ENCODE results near the gene PABPC1L.

The PABPC1L gene

DNA sequence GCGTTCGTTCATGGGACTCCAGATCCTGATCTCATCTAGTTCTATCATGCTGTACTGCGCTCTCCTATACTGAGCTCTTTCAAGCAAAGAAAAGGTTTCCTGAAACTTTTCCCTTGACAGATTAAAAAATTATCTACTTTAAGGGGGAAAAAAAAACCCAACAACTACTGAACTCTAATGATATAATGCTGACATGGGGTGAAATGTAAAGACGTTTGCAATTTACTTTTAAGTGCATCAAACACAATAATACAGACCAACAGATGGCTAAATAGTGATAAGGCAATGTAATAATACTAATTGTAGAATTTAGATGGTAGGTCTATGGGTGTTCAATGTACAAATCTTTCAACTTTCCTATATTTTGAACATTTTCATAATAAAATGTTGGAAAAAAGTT lies 34.0 kb downstream of the PABPC1L start:
- TF ChIP-seq, protein P1, sequence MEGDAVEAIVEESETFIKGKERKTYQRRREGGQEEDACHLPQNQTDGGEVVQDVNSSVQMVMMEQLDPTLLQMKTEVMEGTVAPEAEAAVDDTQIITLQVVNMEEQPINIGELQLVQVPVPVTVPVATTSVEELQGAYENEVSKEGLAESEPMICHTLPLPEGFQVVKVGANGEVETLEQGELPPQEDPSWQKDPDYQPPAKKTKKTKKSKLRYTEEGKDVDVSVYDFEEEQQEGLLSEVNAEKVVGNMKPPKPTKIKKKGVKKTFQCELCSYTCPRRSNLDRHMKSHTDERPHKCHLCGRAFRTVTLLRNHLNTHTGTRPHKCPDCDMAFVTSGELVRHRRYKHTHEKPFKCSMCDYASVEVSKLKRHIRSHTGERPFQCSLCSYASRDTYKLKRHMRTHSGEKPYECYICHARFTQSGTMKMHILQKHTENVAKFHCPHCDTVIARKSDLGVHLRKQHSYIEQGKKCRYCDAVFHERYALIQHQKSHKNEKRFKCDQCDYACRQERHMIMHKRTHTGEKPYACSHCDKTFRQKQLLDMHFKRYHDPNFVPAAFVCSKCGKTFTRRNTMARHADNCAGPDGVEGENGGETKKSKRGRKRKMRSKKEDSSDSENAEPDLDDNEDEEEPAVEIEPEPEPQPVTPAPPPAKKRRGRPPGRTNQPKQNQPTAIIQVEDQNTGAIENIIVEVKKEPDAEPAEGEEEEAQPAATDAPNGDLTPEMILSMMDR (IDR thresholded peaks at IDR 0.05; ENCODE audit: insufficient read depth, low read length, missing control alignments), result no peak
- ChIA-PET POLR2A (no interaction called here), CTCF (no interaction called here)
- H3K4me3 ChIP-seq (ENCODE audit: low read depth, low read length), result no peak overlapping the region
- DNase-seq (ENCODE audit: low read depth, low spot score), result no peak

GRCh38 chr20:44945261-44945660 lies 35.4 kb downstream of the PABPC1L start:
- DNase-seq (ENCODE audit: low read depth, low spot score), result no peak
- TF ChIP-seq, protein P1 (IDR thresholded peaks at IDR 0.05; ENCODE audit: insufficient read depth, low read length, missing control alignments), result no peak
- CTCF ChIA-PET, result interaction anchor here (1.3 kb wide), 1 partner anchor 8 kb away, joined by 3 read pairs; no protein-coding TSS in a partner anchor
- POLR2A ChIA-PET, result interaction anchor here (0.5 kb wide), 1 partner anchor 11 kb away, joined by 3 read pairs; no protein-coding TSS in a partner anchor
- no peak overlapping the region for H3K4me3 ChIP-seq (ENCODE audit: low read depth, low read length)

DNA sequence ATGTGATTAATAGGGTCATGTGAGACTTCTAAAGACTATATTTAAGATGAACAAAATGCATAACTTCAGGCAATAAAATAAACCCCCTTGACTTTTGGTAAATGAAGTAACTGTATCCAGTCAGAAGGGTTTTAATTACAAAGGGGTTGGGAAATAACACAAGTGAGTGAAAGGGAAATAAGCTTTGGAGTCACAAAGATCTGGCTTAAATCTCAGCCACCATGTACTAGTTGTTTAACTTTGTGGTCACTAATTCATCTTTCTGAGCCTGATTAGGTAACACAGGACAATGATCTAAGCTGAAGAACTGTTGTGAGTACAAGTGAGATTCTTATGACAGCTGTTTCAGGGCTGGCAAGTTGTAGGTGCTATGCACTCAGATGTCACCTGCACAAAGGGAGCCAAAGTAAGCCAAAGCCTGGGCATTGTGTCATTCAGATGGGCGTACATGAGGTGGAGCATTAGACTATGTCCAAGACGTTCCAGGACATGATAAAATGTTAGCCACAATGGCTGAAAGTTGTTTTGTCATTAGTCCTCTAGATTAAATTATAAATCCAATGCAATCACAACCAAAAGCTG lies 36.5 kb downstream of the PABPC1L start:
- no peak for DNase-seq (ENCODE audit: low read depth, low spot score)
- H3K4me3 ChIP-seq (ENCODE audit: low read depth, low read length), result no peak overlapping the region
- TF ChIP-seq, protein P1 (IDR thresholded peaks at IDR 0.05; ENCODE audit: insufficient read depth, low read length, missing control alignments), result no peak
- CTCF ChIA-PET, result interaction anchor here (1.1 to 2.5 kb wide), 6 partner anchors 10 to 150 kb away, joined by 3 to 7 read pairs (median 3); partner anchors contain the start of genes STK4 and TOMM34
- POLR2A ChIA-PET, result interaction anchor here (0.6 kb wide), 1 partner anchor 989 kb away, joined by 4 read pairs; no protein-coding TSS in a partner anchor

DNA sequence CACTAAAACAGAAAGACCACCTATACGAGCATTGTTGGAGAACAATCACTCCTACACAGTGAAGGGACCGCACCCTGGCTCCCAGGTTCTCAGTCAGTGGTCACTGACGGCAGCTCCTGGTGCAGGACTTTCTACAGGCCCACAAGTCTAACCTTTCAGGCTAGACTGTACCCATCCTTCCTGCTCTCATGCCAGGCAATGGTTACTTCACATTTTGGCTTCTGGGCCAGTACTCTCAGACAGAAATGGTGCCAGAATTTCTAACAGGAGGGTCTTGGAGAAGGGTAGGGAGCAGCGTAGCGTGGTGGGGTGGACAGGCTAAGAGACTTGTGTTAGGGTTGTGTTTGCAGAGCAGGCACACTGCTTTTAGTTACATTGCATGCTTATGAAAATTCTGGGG lies 38.2 kb downstream of the PABPC1L start:
- ChIA-PET CTCF (interaction anchor here (1.0 to 2.5 kb wide), 3 partner anchors 18 to 148 kb away, joined by 3 to 7 read pairs (median 3); partner anchors contain the start of gene STK4), POLR2A (no interaction called here)

GRCh38 chr20:44948513-44948912 lies 38.7 kb downstream of the PABPC1L start:
- POLR2A ChIA-PET, result no interaction called here
- no peak for DNase-seq (ENCODE audit: low read depth, low spot score)
- CTCF ChIA-PET, result interaction anchor here (1.2 to 2.5 kb wide), 3 partner anchors 17 to 147 kb away, joined by 3 to 8 read pairs (median 7); partner anchors contain the start of gene STK4
- H3K4me3 ChIP-seq (ENCODE audit: low read depth, low read length), result no peak overlapping the region
- TF ChIP-seq, protein P1 (IDR thresholded peaks at IDR 0.05; ENCODE audit: insufficient read depth, low read length, missing control alignments), result no peak

More for the DNA sequence above, 38.2 kb downstream of the PABPC1L start:
- H3K4me3 ChIP-seq (ENCODE audit: low read depth, low read length), result no peak overlapping the region
- DNase-seq (ENCODE audit: low read depth, low spot score), result no peak
- TF ChIP-seq, protein P1 (IDR thresholded peaks at IDR 0.05; ENCODE audit: insufficient read depth, low read length, missing control alignments), result no peak

GRCh38 chr20:44950368-44950767 lies 40.5 kb downstream of the PABPC1L start:
- TF ChIP-seq, protein P1 (IDR thresholded peaks at IDR 0.05; ENCODE audit: insufficient read depth, low read length, missing control alignments), result no peak
- ChIA-PET CTCF (interaction anchor here (2.0 to 2.5 kb wide), 2 partner anchors 146 to 343 kb away, joined by 6 to 8 read pairs; no protein-coding TSS in a partner anchor), POLR2A (no interaction called here)
- no peak for DNase-seq (ENCODE audit: low read depth, low spot score)
- no peak overlapping the region for H3K4me3 ChIP-seq (ENCODE audit: low read depth, low read length)
